Measurements from ENCODE around the gene FAN1.
"Not testable (repeated sequence)": the region's sequence is repeated elsewhere in the genome, so short reads cannot be mapped to it uniquely, and the experiment has no call there.

DNA sequence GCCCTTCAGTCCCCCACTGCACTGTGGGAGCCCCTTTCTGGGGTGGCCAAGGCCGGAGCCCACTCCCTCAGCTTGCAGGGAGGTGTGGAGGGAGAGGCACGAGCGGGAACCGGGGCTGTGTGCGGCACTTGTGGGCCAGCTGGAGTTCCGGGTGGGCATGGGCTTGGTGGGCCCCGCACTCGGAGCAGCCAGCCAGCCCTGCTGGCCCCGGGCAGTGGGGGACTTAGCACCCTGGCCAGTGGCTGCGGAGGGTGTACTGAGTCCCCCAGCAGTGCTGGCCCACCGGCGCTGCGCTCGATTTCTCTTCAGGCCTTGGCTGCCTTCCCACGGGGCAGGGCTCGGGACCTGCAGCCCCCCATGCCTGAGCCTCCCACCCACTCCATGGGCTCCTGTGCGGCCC lies 20.0 kb upstream of the FAN1 start:
- not testable (repeated sequence) for TF ChIP-seq NFYB (IDR thresholded peaks at IDR 0.05; ENCODE audit: extremely low read depth, insufficient read length); POLR2A (conservative IDR thresholded peaks at IDR 0.05); ZEB2 (IDR thresholded peaks at IDR 0.05); RCOR1 (IDR thresholded peaks at IDR 0.05; ENCODE audit: borderline replicate concordance in 1 of 2, low read depth in 2 of 2, low read length in 2 of 2); SMC3 (conservative IDR thresholded peaks at IDR 0.05; ENCODE audit: insufficient read depth, low read depth, low read length)
